Epithelial cell of esophagus (primary cell): ENCODE data around the gene ADGRG3.

Experiments
- DNase-seq: peaks from one replicate; pipeline ENCODE4 v3.0.0; 2010; ENCODE audit warnings: low read depth
- H3K4me3 ChIP-seq: 2 replicates; pipeline ENCODE4 v1.5.1; 2011; ENCODE audit warnings: mild to moderate bottlenecking, low read length, control low read depth
- CTCF ChIP-seq: IDR thresholded peaks from 2 replicates; pipeline ENCODE4 v1.5.1; 2011; ENCODE audit warnings: low read depth, mild to moderate bottlenecking, low read length, control low read depth, inconsistent platforms; ENCODE audit not compliant: insufficient read depth; ENCODE audit errors: missing control alignments

ADGRG3 gene

GRCh38 chr16:57689762-57690558 lies 21.9 kb downstream of the ADGRG3 start:
- no peak overlapping the region for H3K4me3 ChIP-seq
- TF ChIP-seq CTCF = no peak
- DNase-seq = no peak

- no peak for TF ChIP-seq CTCF
- no peak overlapping the region for H3K4me3 ChIP-seq
- DNase-seq = no peak
Measured at GRCh38 chr16:57690782-57691471, 22.8 kb downstream of the ADGRG3 start.

- no peak for TF ChIP-seq CTCF
- H3K4me3 ChIP-seq = no peak overlapping the region
- DNase-seq = no peak
Measured at GRCh38 chr16:57692636-57693035, 24.5 kb downstream of the ADGRG3 start.

GRCh38 chr16:57693550-57693949 lies 25.4 kb downstream of the ADGRG3 start:
- TF ChIP-seq CTCF = no peak
- no peak overlapping the region for H3K4me3 ChIP-seq
- DNase-seq = no peak

GRCh38 chr16:57694231-57694724 lies 26.2 kb downstream of the ADGRG3 start:
- no peak overlapping the region for H3K4me3 ChIP-seq
- DNase-seq = no peak
- no peak for TF ChIP-seq CTCF

- peak; percentile 53 for DNase-seq
- TF ChIP-seq CTCF = no peak
- H3K4me3 ChIP-seq = no peak within 1 kb of the TSS
Measured at GRCh38 chr16:57694725-57695679, 26.9 kb downstream of the ADGRG3 start, which contains the start of gene DRC7. Gene DRC7, plus strand, starts transcription at chr16:57694806. Its CDS starts 3,144 bp downstream, at chr16:57697950.
